ENCODE results near the gene MYO5B. TPM values are rescaled to one million over a fixed set of nuclear protein-coding genes. Genes with fewer than 3 reads are reported as not detected.

The MYO5B gene
- total and polyA plus RNA-seq, 4 donors, result 5.4 to 23.4 (median 11.4) TPM

GRCh38 chr18:49901862-49902340, 293.0 kb downstream of the MYO5B start:
- no peaks in the 10 kb centered on the region for H3K9me3 ChIP-seq (ENCODE audit: control insufficient read depth in 4 of 4, low read length in 3 of 4)
- DNase-seq (ENCODE audit: low spot score), result no peak
- peaks cover 2 to 16% (median 9%) of the 10 kb centered on the region in 4 donors for H3K36me3 ChIP-seq (ENCODE audit: control insufficient read depth in 4 of 4, insufficient read depth in 3 of 4, low read depth in 1 of 4, low read length in 3 of 4)
- 95% methylated on average over 6 of the region's 6 CpGs for WGBS
- H3K4me1 ChIP-seq (ENCODE audit: control insufficient read depth in 4 of 4, insufficient read depth in 4 of 4, low read length in 3 of 4), result no peaks in the 10 kb centered on the region
- TF ChIP-seq FOXA1 (IDR thresholded peaks at IDR 0.05), result no peak
- TF ChIP-seq CTCF (IDR thresholded peaks at IDR 0.05; ENCODE audit: low read depth, low read length, missing input control), result no peak
- no peak for TF ChIP-seq FOXA2 (IDR thresholded peaks at IDR 0.05)
- no peak for TF ChIP-seq HNF4G (IDR thresholded peaks at IDR 0.05)
- TF ChIP-seq NR2F2 (IDR thresholded peaks at IDR 0.05), result no peak
- TF ChIP-seq EGR1 (IDR thresholded peaks at IDR 0.05; ENCODE audit: low read depth in 2 of 2), result no peak
- TF ChIP-seq YY1 (IDR thresholded peaks at IDR 0.05), result no peak
- TF ChIP-seq TAF1 (conservative IDR thresholded peaks at IDR 0.05), result no peak
- TF ChIP-seq RAD21 (IDR thresholded peaks at IDR 0.05), result no peak
- TF ChIP-seq GABPA (IDR thresholded peaks at IDR 0.05 in 1 of 2, conservative IDR thresholded peaks at IDR 0.05 in 1 of 2), result no peak
- TF ChIP-seq MAX (IDR thresholded peaks at IDR 0.05), result no peak
- no peak for TF ChIP-seq RXRA (IDR thresholded peaks at IDR 0.05)
- no peak for TF ChIP-seq REST (IDR thresholded peaks at IDR 0.05)
- H3K9ac ChIP-seq (ENCODE audit: low read depth in 1 of 2, low read length in 2 of 2), result no peak overlapping the region
- no peak overlapping the region for H3K27ac ChIP-seq (ENCODE audit: low read depth in 1 of 2, low read length in 2 of 2)
- no peaks in the 10 kb centered on the region for H3K27me3 ChIP-seq (ENCODE audit: control insufficient read depth in 4 of 4, insufficient read depth in 4 of 4, low read length in 3 of 4)
- no peak overlapping the region for H3K4me3 ChIP-seq (ENCODE audit: low read depth in 1 of 3, low read length in 3 of 3)

GRCh38 chr18:49899657-49900330, 295.2 kb downstream of the MYO5B start:
- Histone ChIP-seq H3K9ac (ENCODE audit: low read depth in 1 of 2, low read length in 2 of 2) (no peak overlapping the region), H3K36me3 (ENCODE audit: control insufficient read depth in 4 of 4, insufficient read depth in 3 of 4, low read depth in 1 of 4, low read length in 3 of 4) (peaks cover 0 to 21% (median 9%) of the 10 kb centered on the region in 4 donors), H3K4me3 (ENCODE audit: low read depth in 1 of 3, low read length in 3 of 3) (no peak overlapping the region), H3K4me1 (ENCODE audit: control insufficient read depth in 4 of 4, insufficient read depth in 4 of 4, low read length in 3 of 4) (no peaks in the 10 kb centered on the region), H3K27me3 (ENCODE audit: control insufficient read depth in 4 of 4, insufficient read depth in 4 of 4, low read length in 3 of 4) (no peaks in the 10 kb centered on the region), H3K9me3 (ENCODE audit: control insufficient read depth in 4 of 4, low read length in 3 of 4) (no peaks in the 10 kb centered on the region), H3K27ac (ENCODE audit: low read depth in 1 of 2, low read length in 2 of 2) (no peak overlapping the region)
- no peak for TF ChIP-seq HNF4G (IDR thresholded peaks at IDR 0.05)
- TF ChIP-seq RAD21 (IDR thresholded peaks at IDR 0.05), result peak in 1 of 2 donors; percentile 31
- no peak for TF ChIP-seq JUND (IDR thresholded peaks at IDR 0.05)
- TF ChIP-seq GABPA (IDR thresholded peaks at IDR 0.05 in 1 of 2, conservative IDR thresholded peaks at IDR 0.05 in 1 of 2), result no peak
- TF ChIP-seq HNF4A (conservative IDR thresholded peaks at IDR 0.05), result no peak
- TF ChIP-seq SP1 (IDR thresholded peaks at IDR 0.05), result no peak
- TF ChIP-seq CTCF (IDR thresholded peaks at IDR 0.05; ENCODE audit: low read depth, low read length, missing input control), result peak; percentile 9
- TF ChIP-seq REST (IDR thresholded peaks at IDR 0.05), result no peak
- no peak for TF ChIP-seq TAF1 (conservative IDR thresholded peaks at IDR 0.05)
- TF ChIP-seq NR2F2 (IDR thresholded peaks at IDR 0.05), result no peak
- TF ChIP-seq FOXA1 (IDR thresholded peaks at IDR 0.05), result no peak
- no peak for TF ChIP-seq YY1 (IDR thresholded peaks at IDR 0.05)
- no peak for TF ChIP-seq MAX (IDR thresholded peaks at IDR 0.05)
- no peak for TF ChIP-seq FOXA2 (IDR thresholded peaks at IDR 0.05)
- WGBS, result 81% methylated on average over 5 of the region's 5 CpGs
- DNase-seq (ENCODE audit: low spot score), result no peak

Measured in liver (tissue), 9 donors.